HG03064 (cell line): Measurements from ENCODE around the gene HYAL2.
A peak's percentile ranks its signal among the peaks of the same experiment; 100 is the strongest.
"Not testable (repeated sequence)": the region's sequence is repeated elsewhere in the genome, so short reads cannot be mapped to it uniquely, and the experiment has no call there.

ENCODE experiments used
- ATAC-seq: cut with Tn5 transposase; IDR thresholded peaks from one replicate; pipeline ENCODE4 v1.9.1; 2021; ENCODE audit warnings: low read depth; ENCODE audit not compliant: unreplicated experiment

HYAL2 gene

GRCh38 chr3:50273689-50274065 is 48.9 kb downstream of the HYAL2 start:
- no peak for ATAC-seq

- peak; percentile 67 for ATAC-seq
These were observed 49.4 kb downstream of the HYAL2 start for GRCh38 chr3:50272911-50273688.

- not testable (repeated sequence) for ATAC-seq
These were observed 50.0 kb downstream of the HYAL2 start for GRCh38 chr3:50272538-50272910.

- no peak for ATAC-seq
These were observed 51.1 kb downstream of the HYAL2 start for GRCh38 chr3:50271314-50271936.

- no peak for ATAC-seq
These were observed 51.9 kb downstream of the HYAL2 start for GRCh38 chr3:50270422-50271224.

GRCh38 chr3:50269977-50270413 is 52.5 kb downstream of the HYAL2 start:
- ATAC-seq: no peak

- ATAC-seq: no peak
These were observed 53.1 kb downstream of the HYAL2 start for GRCh38 chr3:50269460-50269859.

- ATAC-seq: no peak
These were observed 53.7 kb downstream of the HYAL2 start, which contains the start of gene SEMA3B for GRCh38 chr3:50268703-50269451. Gene SEMA3B, plus strand, starts transcription at chr3:50269147. Its CDS starts 94 bp downstream, at chr3:50269241.

- no peak for ATAC-seq
These were observed 54.3 kb downstream of the HYAL2 start for GRCh38 chr3:50268276-50268675.
